CMK (cell line): ENCODE data around the gene CD300LD.
"Not testable (repeated sequence)": the region's sequence is repeated elsewhere in the genome, so short reads cannot be mapped to it uniquely, and the experiment has no call there.

Experiments used
- DNase-seq: peaks from one replicate; pipeline ENCODE4 v3.0.0-alpha.2; 2010; ENCODE audit warnings: low read depth

Gene CD300LD

DNA sequence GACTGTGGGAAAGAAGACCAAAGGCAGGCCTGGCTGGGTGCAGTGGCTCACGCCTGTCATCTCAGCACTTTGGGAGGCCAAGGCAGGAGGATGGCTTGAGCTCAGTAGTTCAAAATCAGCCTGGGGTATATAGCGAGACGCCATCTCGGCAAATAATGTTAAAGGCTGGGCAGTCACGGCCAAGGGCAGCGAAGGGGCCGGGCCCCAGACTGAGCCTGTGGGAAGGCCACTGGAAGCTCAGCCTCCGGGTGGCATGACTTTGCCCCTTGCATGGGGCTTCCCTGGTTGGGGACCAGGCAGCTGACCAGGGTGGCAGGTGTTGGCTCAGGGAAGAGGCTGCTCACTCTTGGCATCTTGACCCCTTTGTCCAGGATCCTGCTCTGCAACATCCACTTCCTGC lies 14.0 kb upstream of the CD300LD start:
- no peak for DNase-seq

GRCh38 chr17:74605361-74605760 lies 13.3 kb upstream of the CD300LD start:
- DNase-seq, result no peak

GRCh38 chr17:74604761-74605160 lies 12.7 kb upstream of the CD300LD start:
- DNase-seq, result no peak

GRCh38 chr17:74604200-74604599 lies 12.1 kb upstream of the CD300LD start:
- no peak for DNase-seq

DNA sequence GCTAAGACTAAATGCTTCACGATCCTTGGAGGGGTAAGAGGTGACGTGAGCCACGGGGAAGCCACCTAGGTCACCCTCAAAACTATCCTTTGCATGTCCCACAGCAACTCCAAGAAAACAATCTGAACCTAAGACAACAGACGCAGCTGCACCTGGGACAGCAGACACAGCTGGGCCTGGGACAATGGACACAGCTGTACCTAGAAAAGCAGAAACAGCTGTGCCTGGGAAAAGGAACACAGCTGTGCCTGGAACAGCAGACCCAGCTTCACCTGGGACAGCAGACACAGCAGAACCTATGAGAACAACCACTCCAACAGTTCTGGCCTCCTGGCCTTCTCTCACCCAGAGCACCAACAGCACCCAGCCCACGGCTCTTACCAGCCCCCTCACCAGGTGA lies 11.7 kb upstream of the CD300LD start:
- no peak for DNase-seq

DNA sequence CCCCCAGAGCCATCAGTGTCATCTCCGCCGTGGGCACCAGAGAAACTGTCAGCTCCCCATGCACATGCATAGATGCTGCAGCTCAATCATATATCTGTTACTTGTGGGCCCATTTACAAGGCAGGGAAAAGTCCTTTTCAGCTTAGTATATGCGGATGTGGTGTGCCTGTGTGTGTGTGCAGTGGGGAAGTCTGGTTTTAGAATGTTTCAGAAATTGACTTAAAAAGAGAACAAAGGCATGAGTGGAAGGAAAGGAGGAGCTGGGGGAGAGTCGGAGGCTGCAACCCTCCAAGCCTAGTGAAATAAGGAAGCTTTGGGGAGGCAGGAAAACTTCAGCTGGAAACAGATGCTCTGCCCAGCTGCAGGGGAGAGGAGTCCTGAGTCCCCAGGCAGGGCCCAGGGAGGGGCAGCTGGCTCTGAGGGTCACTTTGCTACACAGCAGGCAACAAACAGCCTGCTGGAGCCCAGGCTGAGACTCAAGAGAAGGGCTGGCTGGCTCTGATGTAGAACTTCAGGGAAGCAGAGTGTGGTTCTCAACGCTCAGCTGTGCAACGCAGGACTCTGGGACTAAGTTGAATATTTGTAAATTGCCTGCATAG lies 11.1 kb upstream of the CD300LD start:
- no peak for DNase-seq

DNA sequence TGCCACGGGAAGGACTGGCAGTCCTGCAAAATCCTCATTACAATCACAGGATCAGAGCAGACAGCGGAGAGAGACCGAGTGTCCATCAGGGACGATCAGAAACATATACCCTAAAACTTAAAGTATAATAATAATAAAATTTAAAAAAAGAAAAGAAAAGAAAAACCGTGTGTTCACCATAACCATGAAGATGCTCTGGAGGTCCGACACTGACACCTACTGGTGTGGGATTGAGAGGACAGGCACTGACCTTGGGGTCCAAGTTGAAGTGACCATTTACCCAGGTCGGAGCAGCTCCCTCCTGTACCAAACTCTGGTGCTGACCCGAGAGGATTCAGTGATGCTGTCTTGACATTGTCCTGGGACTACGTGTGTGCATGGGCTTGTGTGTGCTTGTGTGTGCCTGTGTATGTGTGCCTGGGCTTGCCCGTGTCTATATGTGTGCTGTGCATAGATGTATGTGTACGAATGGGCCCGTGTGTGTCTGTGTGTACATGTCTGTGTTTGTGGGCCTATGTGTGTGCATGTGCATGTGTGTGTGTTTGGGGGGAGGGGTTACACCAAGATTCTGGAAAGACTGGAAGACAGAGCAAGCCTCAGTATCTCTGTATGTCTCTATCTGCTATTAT lies 10.0 kb upstream of the CD300LD start:
- peak; percentile 40 for DNase-seq

DNA sequence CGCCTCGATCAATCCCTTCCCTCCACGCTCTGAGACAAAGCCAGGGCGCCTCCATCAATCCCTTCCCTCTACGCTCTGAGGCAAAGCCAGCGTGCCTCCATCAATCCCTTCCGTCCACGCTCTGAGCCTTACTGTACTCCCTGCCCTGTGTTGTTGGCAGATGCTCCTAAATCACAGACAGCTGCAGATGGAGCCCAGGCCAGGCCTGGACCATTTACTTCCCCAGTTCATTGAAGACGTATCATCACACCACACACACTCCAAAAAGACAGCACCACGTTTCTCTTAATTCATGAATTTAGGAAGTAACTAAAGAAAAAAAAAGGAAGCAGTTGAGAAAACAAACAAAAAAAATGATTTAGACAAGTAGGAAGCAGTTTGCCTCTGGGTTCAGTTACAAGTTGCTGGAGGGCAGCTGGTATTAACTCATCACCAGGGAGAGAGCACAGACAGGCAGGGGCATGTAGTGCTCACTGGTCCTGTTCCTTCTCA lies 7.4 kb upstream of the CD300LD start:
- no peak for DNase-seq

DNA sequence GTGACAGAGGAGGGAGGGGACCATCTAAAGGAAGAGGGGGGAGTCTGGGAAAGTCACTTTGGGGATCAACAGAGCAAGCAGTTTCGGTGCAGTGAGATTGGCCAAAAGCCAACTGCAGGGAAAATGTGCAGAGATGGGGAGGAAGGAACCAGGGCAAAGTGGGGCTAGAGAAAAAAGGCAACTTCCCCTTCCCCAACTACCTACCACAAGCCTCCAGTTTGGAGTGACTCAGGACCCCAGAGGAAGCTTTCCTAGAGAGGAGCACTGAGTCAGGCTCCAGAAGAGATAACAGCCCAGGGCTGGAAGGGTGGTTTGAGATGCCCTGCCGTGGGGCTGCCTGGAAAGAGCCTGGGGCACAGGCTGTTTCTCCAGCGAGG lies 6.9 kb upstream of the CD300LD start:
- peak; percentile 8 for DNase-seq

DNA sequence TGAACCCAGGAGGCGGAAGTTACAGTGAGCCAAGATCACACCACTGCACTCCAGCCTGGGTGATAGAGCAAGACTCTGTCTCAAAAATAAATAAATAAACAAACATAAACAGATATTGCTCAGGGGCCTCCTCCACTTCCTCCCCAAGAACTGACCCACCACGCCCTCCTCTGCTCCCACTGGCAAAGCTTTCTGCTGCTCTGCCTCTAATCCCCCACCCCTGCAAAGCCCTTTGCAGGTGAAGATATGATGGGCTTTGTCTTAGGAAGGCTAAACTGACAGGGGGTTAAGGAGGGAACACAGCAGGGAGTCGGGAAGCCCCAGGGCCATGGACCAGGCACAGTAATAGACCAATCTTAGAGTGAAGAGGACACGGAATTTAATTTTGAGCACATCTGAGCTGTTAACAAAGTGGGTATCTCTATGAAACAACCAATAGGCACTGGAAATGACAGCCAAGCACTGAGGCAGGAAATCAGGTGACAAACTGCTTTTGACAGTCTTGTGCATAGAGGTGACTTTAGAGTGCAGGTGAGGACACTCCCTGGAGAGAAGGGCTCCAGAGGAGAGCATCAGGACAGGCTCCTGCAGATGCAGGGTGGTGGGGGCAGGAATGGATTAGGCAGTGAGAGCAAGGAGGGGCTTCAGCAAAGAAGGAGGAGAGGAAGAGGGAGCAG lies 6.4 kb upstream of the CD300LD start:
- DNase-seq, result no peak

- DNase-seq, result no peak
Measured at GRCh38 chr17:74597069-74597790, 5.1 kb upstream of the CD300LD start.

GRCh38 chr17:74595037-74595750 lies 3.1 kb upstream of the CD300LD start:
- DNase-seq, result no peak

GRCh38 chr17:74591503-74591902 lies 580 bp downstream of the CD300LD start:
- DNase-seq, result no peak

DNA sequence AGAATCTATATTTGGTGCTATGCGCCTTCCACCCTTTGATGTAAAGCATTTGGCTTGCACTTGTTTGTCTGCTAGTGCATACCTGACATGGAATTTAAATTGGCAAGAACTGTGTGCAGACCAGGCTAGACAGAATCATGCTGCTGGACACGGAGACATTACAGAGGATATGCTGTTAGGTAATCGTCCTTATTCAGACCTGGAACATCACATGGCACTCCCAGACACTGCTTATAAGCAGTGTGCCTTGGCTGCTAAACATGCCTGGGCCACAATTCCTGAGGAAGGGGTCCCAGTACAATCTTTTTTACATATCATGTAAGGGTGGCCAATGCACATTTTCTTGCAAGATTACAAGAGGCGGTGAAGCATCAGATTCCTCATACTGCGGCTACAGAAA lies 6.4 kb downstream of the CD300LD start:
- no peak for DNase-seq

GRCh38 chr17:74584292-74585060 lies 7.6 kb downstream of the CD300LD start:
- no peak for DNase-seq

DNA sequence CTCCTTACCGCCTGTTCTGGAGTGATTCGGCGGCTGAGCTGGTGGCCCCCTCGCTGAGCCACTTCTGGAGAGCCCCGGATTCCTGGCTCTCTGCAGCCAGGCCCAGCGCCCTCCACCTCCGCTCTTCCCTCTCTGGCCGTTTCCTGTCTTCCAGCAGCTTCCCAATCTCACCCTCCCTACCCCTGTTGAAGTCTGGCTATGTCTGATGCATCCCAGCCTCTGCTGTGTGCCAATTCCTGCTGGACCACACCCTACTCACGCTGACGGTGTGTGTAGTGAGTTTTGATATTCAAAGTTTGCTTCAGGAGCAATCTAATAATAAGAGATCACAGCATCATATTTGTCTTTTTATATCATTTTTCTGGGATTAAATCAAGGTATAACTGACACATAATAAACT lies 9.4 kb downstream of the CD300LD start:
- DNase-seq, result no peak

- peak; percentile 25 for DNase-seq
Measured at GRCh38 chr17:74579900-74580299, 12.2 kb downstream of the CD300LD start.

DNA sequence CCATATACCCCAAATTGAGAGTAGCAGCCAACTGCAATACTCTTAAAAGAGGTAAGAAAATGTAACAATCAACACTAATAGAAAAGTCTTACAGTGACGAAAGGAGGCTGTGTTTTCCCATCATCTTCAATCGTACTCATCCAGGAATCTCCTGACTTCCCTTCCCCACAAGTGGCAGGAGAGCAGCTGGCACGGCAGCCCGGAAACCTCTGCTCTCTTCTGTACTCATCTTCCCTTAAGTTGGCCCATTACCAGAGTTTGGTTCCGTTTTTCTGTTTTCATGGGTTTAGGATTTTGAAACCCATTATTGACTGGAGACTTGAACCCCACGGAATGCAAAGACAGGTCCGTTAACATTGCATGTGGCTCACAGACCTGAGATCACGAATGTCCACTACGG lies 13.1 kb downstream of the CD300LD start:
- DNase-seq, result no peak

- no peak for DNase-seq
Measured at GRCh38 chr17:74574489-74575142, 17.5 kb downstream of the CD300LD start.

- DNase-seq, result not testable (repeated sequence)
Measured at GRCh38 chr17:74573635-74574034, 18.4 kb downstream of the CD300LD start.

DNA sequence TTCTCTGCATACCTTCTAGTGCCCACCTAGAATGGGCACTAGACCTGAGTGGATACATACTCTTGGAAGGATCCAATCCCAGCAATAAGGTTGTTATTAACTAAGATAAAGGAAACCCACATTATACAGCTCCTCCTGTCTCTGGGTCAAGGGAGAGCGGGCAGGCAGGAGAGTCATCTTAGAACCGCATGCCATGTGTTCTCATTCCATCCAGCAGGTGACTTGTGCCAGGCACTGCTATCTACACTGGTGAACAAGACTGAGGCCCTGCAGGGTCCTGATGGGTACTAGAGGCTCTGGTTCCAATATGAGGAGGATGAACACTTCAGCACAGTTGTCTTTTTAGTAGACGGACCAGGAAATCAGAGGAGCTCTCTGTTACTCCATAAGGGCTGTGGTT lies 18.9 kb downstream of the CD300LD start:
- DNase-seq, result no peak
